ENCODE measurements around the gene PPP1R11.
"Not testable (repeated sequence)": the region's sequence is repeated elsewhere in the genome, so short reads cannot be mapped to it uniquely, and the experiment has no call there.

DNA sequence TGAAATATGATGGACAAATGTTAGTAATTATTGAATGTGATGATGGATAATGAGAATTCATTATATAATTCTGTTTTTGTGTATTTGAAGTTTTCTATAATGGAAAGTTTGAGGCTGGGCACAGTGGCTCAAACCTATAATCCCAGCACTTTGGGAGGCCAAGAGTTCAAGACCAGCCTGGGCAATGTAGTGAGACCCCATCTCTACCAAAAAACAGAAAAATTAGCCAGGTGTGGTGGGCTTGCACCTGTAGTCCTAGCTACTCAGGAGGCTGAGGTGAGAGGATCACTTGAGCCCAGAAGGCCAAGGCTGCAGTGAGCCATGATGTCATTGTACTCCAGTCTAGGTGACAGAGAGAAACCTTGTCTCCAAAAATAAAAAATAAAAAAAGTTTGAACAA, 44.3 kb upstream of the PPP1R11 start:
- TF ChIP-seq POLR2A, EP300 (IDR thresholded peaks at IDR 0.05): not testable (repeated sequence)
- TF ChIP-seq, protein P1, sequence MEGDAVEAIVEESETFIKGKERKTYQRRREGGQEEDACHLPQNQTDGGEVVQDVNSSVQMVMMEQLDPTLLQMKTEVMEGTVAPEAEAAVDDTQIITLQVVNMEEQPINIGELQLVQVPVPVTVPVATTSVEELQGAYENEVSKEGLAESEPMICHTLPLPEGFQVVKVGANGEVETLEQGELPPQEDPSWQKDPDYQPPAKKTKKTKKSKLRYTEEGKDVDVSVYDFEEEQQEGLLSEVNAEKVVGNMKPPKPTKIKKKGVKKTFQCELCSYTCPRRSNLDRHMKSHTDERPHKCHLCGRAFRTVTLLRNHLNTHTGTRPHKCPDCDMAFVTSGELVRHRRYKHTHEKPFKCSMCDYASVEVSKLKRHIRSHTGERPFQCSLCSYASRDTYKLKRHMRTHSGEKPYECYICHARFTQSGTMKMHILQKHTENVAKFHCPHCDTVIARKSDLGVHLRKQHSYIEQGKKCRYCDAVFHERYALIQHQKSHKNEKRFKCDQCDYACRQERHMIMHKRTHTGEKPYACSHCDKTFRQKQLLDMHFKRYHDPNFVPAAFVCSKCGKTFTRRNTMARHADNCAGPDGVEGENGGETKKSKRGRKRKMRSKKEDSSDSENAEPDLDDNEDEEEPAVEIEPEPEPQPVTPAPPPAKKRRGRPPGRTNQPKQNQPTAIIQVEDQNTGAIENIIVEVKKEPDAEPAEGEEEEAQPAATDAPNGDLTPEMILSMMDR (IDR thresholded peaks at IDR 0.05) = not testable (repeated sequence)
